ENCODE results near the gene DENND2A.

DENND2A gene

DNA sequence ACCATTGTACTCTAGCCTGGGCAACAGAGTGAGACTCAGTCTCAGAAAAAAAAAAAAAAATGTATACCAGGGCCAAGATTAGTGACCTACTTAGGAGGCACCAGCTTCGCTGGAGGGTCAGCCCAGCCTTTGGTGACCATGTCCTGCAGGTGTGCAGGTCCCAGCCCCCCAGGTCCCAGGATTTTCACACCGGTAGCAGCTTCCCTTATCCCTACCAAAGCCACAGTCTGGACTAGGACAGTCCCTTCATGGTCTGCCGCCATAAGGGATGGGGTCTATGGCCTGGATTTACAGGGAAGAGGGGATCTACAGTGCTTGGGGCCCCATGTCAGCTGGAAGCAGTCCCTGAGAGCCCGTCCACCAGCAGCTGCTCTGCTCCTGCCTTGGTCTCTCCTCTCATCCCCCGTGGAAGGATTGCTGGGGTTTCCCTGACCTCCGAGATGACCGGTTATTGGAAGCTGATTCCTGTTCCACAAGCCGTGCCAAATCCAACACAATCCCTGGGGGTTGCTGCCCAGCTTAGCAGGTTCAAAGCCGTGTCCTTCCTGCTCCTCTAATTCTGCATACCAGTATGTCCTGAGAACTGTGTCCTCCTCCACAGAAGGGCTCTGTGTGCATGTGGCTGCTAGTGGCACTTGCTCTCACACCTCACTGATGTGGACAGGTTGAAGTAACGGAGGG lies 44.9 kb upstream of the DENND2A start:
- Mint-ChIP-seq H3K27ac (no peak overlapping the region), H3K36me3 (ENCODE audit: low read depth) (peaks cover 31% of the 10 kb centered on the region), H3K4me3 (no peak overlapping the region), H3K9me3 (no peaks in the 10 kb centered on the region), H3K4me1 (peaks cover 19% of the 10 kb centered on the region), H3K27me3 (ENCODE audit: low read depth, poor library complexity) (peaks cover 4% of the 10 kb centered on the region)
- DNase-seq: no peak
- TF ChIP-seq, protein P1, sequence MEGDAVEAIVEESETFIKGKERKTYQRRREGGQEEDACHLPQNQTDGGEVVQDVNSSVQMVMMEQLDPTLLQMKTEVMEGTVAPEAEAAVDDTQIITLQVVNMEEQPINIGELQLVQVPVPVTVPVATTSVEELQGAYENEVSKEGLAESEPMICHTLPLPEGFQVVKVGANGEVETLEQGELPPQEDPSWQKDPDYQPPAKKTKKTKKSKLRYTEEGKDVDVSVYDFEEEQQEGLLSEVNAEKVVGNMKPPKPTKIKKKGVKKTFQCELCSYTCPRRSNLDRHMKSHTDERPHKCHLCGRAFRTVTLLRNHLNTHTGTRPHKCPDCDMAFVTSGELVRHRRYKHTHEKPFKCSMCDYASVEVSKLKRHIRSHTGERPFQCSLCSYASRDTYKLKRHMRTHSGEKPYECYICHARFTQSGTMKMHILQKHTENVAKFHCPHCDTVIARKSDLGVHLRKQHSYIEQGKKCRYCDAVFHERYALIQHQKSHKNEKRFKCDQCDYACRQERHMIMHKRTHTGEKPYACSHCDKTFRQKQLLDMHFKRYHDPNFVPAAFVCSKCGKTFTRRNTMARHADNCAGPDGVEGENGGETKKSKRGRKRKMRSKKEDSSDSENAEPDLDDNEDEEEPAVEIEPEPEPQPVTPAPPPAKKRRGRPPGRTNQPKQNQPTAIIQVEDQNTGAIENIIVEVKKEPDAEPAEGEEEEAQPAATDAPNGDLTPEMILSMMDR (IDR thresholded peaks at IDR 0.05): no peak

DNA sequence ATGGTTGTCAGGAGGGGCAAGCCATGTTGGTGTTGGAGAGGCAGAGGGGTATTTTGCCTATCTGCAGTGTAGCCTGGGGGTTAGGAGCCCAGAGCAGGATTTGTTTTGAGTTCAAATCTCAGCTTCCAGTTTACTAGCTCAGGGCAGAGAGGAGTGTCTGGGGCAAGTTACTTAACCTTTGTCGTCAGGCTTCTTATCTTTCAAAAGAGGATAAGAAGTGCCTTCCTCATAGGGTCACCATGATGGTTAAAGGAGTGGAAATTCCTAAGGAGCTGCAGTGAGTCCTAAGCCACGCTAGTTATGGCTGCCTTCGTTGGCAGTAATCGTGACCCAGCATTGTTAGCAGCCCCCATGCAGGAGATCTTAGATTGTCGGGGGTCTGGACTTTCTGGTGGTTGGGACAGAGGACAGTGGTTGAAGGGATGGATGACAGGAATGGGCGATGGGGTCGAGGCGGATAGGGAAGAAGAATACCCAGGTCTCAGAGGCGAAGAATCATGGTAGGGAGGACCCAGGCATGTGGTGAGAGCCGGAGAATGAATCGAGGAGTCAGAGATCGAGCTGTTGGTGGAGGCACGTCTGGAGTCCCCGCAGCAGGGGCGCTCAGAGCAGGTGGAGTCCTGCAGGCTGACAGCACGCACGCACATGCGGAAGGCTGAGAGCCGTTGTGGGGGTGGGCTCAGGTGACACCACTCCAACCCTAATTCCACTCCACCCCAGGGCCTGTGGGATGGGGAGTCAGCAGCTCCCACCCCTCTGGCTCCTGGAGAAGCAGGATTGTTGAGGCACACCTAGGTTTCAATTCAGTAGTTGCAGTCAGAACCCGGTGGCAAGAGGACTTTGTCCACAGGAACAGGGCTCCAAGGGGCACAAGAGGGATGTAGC lies 43.7 kb upstream of the DENND2A start:
- H3K27me3 Mint-ChIP-seq (ENCODE audit: low read depth, poor library complexity): peaks cover 5% of the 10 kb centered on the region
- peaks cover 17% of the 10 kb centered on the region for H3K4me1 Mint-ChIP-seq
- H3K27ac Mint-ChIP-seq: peak overlapping the region; percentile 62
- H3K9me3 Mint-ChIP-seq: no peaks in the 10 kb centered on the region
- TF ChIP-seq, protein P1 (IDR thresholded peaks at IDR 0.05): no peak
- H3K4me3 Mint-ChIP-seq: no peak overlapping the region
- peaks cover 37% of the 10 kb centered on the region for H3K36me3 Mint-ChIP-seq (ENCODE audit: low read depth)
- no peak for DNase-seq

DNA sequence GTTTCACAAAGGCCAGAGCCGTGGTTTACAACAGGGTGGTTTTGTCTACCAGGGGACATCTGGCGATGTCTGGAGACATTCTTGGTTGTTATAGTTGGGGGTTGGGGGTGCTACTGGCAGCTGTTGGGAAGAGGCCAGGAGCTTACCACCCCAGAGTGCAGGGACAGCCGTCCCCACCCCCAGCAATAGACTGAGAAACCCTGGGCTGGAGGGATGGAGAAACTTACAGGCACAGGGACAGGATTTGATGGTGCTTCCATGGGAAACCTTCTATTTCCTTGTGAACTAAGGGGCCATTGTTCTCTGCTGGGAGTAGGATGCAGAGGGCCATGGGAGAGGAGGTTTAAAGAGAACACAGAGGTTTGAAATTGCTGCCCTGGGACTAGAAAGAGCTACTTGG lies 43.0 kb upstream of the DENND2A start:
- Mint-ChIP-seq H3K27me3 (ENCODE audit: low read depth, poor library complexity) (peaks cover 6% of the 10 kb centered on the region), H3K4me3 (no peak overlapping the region), H3K36me3 (ENCODE audit: low read depth) (peaks cover 41% of the 10 kb centered on the region), H3K4me1 (peaks cover 17% of the 10 kb centered on the region), H3K9me3 (no peaks in the 10 kb centered on the region), H3K27ac (peak overlapping the region; percentile 62)
- DNase-seq: no peak
- TF ChIP-seq, protein P1 (IDR thresholded peaks at IDR 0.05): no peak

DNA sequence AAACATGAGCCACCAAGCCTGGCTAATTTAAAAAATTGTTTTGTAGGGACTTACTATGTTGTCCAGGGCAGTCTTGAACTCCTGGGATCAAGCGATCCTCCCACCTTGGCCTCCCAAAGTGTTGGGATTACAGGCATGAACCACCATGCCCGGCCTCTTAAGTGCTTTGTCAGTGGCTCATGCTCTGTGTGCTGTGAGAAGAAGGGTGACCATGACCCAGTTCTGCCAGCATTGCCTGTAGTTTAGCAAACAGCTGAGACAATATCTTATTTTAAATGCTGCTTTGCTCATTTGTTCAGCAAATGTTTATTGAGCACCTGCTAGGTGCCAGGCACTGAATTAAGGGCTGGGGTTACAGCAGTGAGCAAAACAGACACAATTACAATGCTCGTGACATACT lies 41.2 kb upstream of the DENND2A start:
- H3K4me1 Mint-ChIP-seq: peaks cover 17% of the 10 kb centered on the region
- TF ChIP-seq, protein P1 (IDR thresholded peaks at IDR 0.05): no peak
- DNase-seq: no peak
- H3K36me3 Mint-ChIP-seq (ENCODE audit: low read depth): peaks cover 45% of the 10 kb centered on the region
- no peaks in the 10 kb centered on the region for H3K9me3 Mint-ChIP-seq
- H3K27ac Mint-ChIP-seq: no peak overlapping the region
- H3K27me3 Mint-ChIP-seq (ENCODE audit: low read depth, poor library complexity): peaks cover 4% of the 10 kb centered on the region
- no peak overlapping the region for H3K4me3 Mint-ChIP-seq

DNA sequence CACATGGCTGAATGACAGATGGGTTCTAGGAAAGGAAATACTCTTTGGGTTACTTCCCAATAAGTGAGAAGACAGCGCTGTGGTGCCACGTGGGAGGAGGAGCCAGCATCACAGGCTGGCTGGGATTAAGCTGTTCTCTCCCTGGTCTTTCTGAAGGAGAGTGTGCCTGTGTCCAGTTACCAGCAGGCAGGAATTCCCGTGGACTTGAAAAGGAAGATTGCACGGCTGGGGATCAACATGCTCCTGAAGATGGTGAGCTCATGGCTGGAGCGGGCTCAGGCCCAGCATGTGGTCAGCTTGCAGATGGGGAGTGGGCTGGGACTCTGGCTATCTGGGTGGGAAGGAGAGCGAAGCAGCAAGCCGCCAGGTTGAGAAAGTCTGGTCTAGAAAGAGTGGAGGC lies 40.3 kb upstream of the DENND2A start:
- Mint-ChIP-seq H3K9me3 (no peaks in the 10 kb centered on the region), H3K27me3 (ENCODE audit: low read depth, poor library complexity) (peaks cover 11% of the 10 kb centered on the region), H3K27ac (no peak overlapping the region), H3K4me3 (no peak overlapping the region), H3K4me1 (peaks cover 25% of the 10 kb centered on the region), H3K36me3 (ENCODE audit: low read depth) (peaks cover 44% of the 10 kb centered on the region)
- TF ChIP-seq, protein P1 (IDR thresholded peaks at IDR 0.05): no peak
- DNase-seq: no peak
